HG02610 (cell line): ENCODE results near the gene PTPRC.

Experiments
- ATAC-seq: cut with Tn5 transposase; IDR thresholded peaks from one replicate; pipeline ENCODE4 v1.9.1; 2021; ENCODE audit warnings: mild to moderate bottlenecking, moderate library complexity; ENCODE audit not compliant: unreplicated experiment

Gene PTPRC

GRCh38 chr1:198641966-198642668, 3.3 kb downstream of the PTPRC start:
- ATAC-seq = no peak

- no peak for ATAC-seq
Observed at GRCh38 chr1:198642983-198643382, 4.1 kb downstream of the PTPRC start.

GRCh38 chr1:198643808-198644207, 5.0 kb downstream of the PTPRC start:
- no peak for ATAC-seq

GRCh38 chr1:198647055-198647454, 8.2 kb downstream of the PTPRC start:
- ATAC-seq = no peak

- no peak for ATAC-seq
Observed at GRCh38 chr1:198648592-198648991, 9.8 kb downstream of the PTPRC start.

- peak; percentile 15 for ATAC-seq
Observed at GRCh38 chr1:198649232-198649967, 10.6 kb downstream of the PTPRC start.

GRCh38 chr1:198649968-198650338, 11.1 kb downstream of the PTPRC start:
- ATAC-seq = peak; percentile 64

- ATAC-seq = no peak
Observed at GRCh38 chr1:198650506-198650905, 11.7 kb downstream of the PTPRC start.

GRCh38 chr1:198651650-198652400, 13.0 kb downstream of the PTPRC start:
- ATAC-seq = no peak

GRCh38 chr1:198653808-198654413, 15.1 kb downstream of the PTPRC start:
- ATAC-seq = no peak

GRCh38 chr1:198655459-198656121, 16.8 kb downstream of the PTPRC start:
- ATAC-seq = peak; percentile 44

- no peak for ATAC-seq
Observed at GRCh38 chr1:198656500-198656932, 17.7 kb downstream of the PTPRC start.

GRCh38 chr1:198657550-198658064, 18.8 kb downstream of the PTPRC start:
- peak; percentile 53 for ATAC-seq

- peak; percentile 36 for ATAC-seq
Observed at GRCh38 chr1:198660341-198661261, 21.8 kb downstream of the PTPRC start.

GRCh38 chr1:198662821-198663220, 24.0 kb downstream of the PTPRC start:
- ATAC-seq = no peak

GRCh38 chr1:198664068-198664788, 25.4 kb downstream of the PTPRC start:
- peak; percentile 36 for ATAC-seq

- ATAC-seq = no peak
Observed at GRCh38 chr1:198667186-198667585, 28.3 kb downstream of the PTPRC start.

GRCh38 chr1:198667807-198668206, 29.0 kb downstream of the PTPRC start:
- no peak for ATAC-seq
